ENCODE data around the gene UVSSA. TPM values are rescaled to one million over a fixed set of nuclear protein-coding genes. Genes with fewer than 3 reads are reported as not detected.

The UVSSA gene
- total RNA-seq, 3 donors from 2014 or later, result 13.9 to 22.9 (median 14.3) TPM

DNA sequence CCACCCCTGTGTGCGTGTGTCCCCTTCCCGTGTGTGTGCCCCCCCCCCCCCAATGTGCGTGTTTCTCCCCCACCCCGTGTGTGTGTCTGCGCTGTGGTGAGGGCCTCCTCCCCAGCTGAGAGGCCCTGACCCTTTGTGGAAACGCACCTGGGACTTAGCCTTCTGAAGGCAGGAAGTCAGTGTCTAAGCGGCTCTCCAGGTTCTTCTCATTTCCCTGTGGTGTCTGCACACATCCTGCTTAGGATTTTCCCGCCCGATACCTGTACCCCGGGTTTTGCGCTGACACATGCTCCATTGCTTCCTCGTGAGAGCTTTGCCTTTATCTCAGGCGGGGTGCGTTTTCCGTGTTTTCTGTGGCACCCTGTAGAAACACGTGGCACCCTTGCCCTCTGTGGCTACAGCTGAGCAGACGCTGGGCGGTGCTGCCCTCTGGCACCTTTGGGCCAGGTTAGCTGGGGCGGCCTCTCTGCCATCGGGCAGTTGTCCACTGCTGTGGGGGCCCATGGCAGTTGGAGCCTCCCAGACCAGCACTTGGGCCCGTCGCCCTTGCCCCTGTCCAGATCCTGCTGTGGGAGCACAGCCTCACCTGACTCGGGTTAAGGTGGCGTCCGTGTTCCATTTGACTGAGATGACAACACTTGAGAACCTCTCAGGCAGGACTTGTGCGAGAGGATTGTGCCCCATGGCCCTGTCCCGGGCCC lies 31.0 kb upstream of the UVSSA start:
- no peak for DNase-seq (ENCODE audit: low spot score in 2 of 2)
- no peaks in the 10 kb centered on the region for H3K4me1 ChIP-seq
- TF ChIP-seq POLR2AphosphoS5 (IDR thresholded peaks at IDR 0.05) (no peak), POLR2A (IDR thresholded peaks at IDR 0.05) (no peak)
- TF ChIP-seq, protein P1, sequence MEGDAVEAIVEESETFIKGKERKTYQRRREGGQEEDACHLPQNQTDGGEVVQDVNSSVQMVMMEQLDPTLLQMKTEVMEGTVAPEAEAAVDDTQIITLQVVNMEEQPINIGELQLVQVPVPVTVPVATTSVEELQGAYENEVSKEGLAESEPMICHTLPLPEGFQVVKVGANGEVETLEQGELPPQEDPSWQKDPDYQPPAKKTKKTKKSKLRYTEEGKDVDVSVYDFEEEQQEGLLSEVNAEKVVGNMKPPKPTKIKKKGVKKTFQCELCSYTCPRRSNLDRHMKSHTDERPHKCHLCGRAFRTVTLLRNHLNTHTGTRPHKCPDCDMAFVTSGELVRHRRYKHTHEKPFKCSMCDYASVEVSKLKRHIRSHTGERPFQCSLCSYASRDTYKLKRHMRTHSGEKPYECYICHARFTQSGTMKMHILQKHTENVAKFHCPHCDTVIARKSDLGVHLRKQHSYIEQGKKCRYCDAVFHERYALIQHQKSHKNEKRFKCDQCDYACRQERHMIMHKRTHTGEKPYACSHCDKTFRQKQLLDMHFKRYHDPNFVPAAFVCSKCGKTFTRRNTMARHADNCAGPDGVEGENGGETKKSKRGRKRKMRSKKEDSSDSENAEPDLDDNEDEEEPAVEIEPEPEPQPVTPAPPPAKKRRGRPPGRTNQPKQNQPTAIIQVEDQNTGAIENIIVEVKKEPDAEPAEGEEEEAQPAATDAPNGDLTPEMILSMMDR (IDR thresholded peaks at IDR 0.05), result no peak
- no peak overlapping the region for H3K27ac ChIP-seq
- peaks cover 4% of the 10 kb centered on the region for H3K36me3 ChIP-seq
- no peaks in the 10 kb centered on the region for H3K27me3 ChIP-seq
- no peak overlapping the region for H3K4me3 ChIP-seq
- intact Hi-C loops (cut with DNase I; ENCODE audit: low total_unique reads), result no loop called here
- no peaks in the 10 kb centered on the region for H3K9me3 ChIP-seq

DNA sequence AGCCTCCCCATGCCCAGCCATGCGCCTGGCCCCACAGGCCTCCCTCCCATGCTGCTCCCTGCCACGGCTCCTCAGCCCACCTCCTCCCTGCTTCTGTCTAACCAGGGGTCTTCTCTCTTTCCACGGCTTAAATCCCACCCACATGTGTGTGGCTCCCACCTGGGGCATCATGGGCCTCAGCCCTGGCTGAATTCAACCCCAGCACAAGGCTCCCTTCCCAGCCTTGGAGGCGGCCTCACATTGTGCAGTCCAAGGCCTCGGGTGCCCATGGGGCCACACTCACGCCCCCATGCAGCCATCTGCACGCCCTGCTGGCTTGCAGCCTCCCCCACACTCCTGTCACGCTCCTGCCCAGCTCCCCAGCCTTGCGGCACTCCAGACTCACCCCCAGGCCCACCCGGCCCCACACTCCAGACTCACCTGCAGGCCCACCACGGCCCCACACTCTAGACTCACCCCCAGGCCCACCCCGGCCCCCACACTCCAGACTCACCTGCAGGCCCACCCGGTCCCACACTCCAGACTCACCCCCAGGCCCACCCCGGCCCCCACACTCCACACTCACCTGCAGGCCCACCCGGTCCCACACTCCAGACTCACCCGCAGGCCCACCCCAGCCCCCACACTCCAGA lies 30.4 kb upstream of the UVSSA start:
- intact Hi-C loops (cut with DNase I; ENCODE audit: low total_unique reads), result no loop called here
- H3K4me3 ChIP-seq, result no peak overlapping the region
- DNase-seq (ENCODE audit: low spot score in 2 of 2), result no peak
- H3K4me1 ChIP-seq, result no peaks in the 10 kb centered on the region
- H3K36me3 ChIP-seq, result peaks cover 4% of the 10 kb centered on the region
- TF ChIP-seq POLR2AphosphoS5 (IDR thresholded peaks at IDR 0.05), result no peak
- TF ChIP-seq, protein P1 (IDR thresholded peaks at IDR 0.05), result no peak
- TF ChIP-seq POLR2A (IDR thresholded peaks at IDR 0.05), result no peak
- H3K27me3 ChIP-seq, result no peaks in the 10 kb centered on the region
- no peak overlapping the region for H3K27ac ChIP-seq
- no peaks in the 10 kb centered on the region for H3K9me3 ChIP-seq

DNA sequence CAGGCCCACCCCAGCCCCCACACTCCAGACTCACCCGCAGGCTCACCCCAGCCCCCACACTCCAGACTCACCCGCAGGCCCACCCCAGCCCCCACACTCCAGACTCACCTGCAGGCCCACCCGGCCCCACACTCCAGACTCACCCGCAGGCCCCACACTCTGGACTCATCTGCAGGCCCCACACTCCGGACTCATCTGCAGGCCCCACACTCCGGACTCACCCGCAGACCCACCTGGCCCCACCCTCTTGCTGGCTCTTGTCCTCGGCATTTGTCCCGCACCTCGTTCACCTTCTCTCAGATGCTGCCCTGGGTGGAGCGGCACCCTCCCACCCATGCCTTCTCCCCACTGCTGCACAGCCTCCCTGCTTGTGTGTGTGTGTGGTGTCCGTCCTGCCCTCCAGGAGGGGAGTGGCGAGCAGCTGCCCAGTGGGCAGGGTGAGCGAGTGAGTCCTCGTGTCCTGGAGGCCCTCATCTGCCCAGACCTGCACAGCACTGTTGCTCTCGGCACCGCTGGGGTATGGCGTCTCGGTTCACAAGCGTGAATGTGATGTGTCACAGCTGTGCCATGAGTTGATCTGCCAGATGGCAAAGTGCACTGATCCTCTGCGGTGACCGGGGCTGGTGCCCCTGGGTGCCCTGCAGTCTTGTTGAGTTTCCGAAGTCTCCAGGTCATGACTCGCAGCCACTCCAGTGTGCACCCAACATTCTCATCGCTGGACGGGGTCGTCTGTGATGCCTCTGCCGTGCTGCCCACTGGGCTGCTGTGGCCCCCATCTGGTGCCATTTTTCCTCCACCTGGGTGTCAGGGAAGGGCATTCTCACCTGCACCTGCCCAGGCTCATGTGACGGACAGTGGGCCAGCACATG lies 29.6 kb upstream of the UVSSA start:
- H3K9me3 ChIP-seq, result no peaks in the 10 kb centered on the region
- peaks cover 4% of the 10 kb centered on the region for H3K36me3 ChIP-seq
- DNase-seq (ENCODE audit: low spot score in 2 of 2), result no peak
- H3K4me1 ChIP-seq, result no peaks in the 10 kb centered on the region
- H3K4me3 ChIP-seq, result no peak overlapping the region
- no peak overlapping the region for H3K27ac ChIP-seq
- intact Hi-C loops (cut with DNase I; ENCODE audit: low total_unique reads), result no loop called here
- H3K27me3 ChIP-seq, result no peaks in the 10 kb centered on the region
- TF ChIP-seq POLR2A (IDR thresholded peaks at IDR 0.05) (no peak), POLR2AphosphoS5 (IDR thresholded peaks at IDR 0.05) (no peak)
- TF ChIP-seq, protein P1 (IDR thresholded peaks at IDR 0.05), result no peak

DNA sequence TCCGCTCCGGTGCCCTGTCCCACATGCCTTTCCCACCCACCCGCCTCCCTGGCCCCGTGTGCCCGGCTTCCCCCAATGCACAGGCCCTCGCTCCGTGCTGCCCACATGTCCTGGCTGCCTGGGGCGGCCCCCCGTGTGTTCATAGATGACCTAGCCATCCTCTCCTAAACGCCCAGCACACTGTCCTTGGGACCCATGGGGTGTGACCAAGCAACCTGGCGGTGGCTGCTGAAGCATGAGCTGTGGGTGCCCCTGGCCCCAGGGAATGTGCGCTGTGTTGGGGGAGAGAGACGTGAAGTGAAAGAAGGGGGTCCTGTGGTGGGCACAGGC lies 29.0 kb upstream of the UVSSA start:
- Histone ChIP-seq H3K9me3 (no peaks in the 10 kb centered on the region), H3K27me3 (no peaks in the 10 kb centered on the region), H3K36me3 (peaks cover 4% of the 10 kb centered on the region), H3K27ac (no peak overlapping the region), H3K4me3 (no peak overlapping the region), H3K4me1 (no peaks in the 10 kb centered on the region)
- no peak for TF ChIP-seq POLR2A (IDR thresholded peaks at IDR 0.05)
- no peak for TF ChIP-seq POLR2AphosphoS5 (IDR thresholded peaks at IDR 0.05)
- TF ChIP-seq, protein P1 (IDR thresholded peaks at IDR 0.05), result no peak
- intact Hi-C loops (cut with DNase I; ENCODE audit: low total_unique reads), result no loop called here
- no peak for DNase-seq (ENCODE audit: low spot score in 2 of 2)

Data from breast epithelium (tissue), 4 donors.